IPS-11a (cell line): ENCODE data around the gene KCNQ1.

Experiments
- H3K4me3 ChIP-seq: one replicate; pipeline ENCODE4 v1.5.1; 2013; ENCODE audit warnings: low read depth, low read length, control low read depth

KCNQ1 gene

DNA sequence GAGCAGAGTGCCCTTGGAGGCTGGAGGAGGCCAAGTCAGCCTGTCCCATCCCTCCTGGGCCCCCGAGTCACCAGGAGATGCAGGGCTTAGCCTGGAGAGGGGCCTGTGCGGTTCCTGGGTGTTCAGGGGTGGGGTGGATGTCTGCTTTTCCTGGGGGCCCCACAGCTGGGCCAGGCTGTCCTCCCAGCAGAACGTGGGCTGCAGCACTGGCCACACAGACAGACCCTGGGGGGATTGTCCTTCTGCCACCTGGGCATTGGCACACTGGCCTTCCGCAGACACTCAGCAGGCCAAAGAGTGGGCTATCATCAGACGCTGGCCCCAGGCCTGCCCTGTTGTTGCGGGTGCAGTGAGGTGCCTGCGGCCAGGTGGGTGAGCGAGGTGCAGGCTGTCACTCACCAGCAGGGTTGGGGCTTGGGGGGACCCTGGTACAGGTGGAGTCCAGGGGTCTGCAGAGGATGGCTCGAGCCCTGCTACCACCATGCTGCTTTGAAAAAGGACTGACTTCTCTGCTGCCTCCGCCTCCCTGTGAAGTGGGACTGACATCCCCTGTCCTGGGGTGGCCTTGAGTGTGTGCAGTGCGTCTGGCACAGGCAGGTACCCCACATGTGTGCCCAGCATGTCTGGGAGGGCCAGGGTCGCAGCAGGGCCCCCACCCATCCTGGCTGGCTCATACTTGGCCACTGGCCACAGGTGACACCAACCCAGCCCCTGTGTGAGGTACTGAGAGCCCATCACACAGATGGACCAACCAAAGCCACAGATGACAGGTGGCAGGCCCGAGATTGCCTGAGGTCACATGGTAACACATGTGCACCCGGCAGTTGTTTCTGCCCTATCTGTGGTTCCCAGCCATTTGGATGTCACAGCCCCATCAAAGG is 294.0 kb downstream of the KCNQ1 start:
- no peak overlapping the region for H3K4me3 ChIP-seq

DNA sequence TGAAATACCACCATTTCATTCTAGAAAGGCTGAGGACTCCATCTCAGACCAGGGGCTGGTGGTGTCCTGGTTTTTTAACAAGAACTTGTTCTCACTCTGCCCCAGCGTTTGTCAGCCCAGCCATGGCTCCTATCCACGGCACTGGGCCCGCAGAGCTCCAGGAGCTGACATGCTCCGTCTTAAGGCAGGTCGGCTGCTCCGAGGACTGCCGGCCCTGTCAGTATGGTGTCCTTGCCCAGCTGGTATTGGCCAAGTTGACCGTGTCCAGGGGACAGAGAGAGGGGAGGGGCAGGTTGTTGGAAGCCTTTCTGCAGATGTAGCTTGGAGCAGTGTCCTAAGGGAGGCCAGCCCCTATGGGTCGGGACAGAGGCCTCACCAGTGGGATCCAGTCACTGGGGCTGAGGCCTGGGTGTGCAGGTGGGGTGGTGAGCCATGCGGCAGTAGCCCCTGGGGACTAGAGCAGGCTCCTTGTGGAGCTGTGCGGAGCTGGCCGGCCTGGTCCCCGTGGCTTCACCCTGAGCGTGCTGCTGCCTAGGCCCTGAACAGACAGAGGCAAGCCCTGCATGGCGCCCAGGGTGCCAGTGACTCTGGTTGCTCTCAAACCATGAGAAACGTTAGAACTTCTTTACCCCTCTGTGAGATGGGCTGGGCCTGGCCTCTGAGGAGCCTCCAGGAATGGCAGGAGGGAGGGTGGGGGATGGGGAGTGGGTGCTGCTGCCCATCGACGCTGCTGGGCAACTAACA is 294.9 kb downstream of the KCNQ1 start:
- no peak overlapping the region for H3K4me3 ChIP-seq

DNA sequence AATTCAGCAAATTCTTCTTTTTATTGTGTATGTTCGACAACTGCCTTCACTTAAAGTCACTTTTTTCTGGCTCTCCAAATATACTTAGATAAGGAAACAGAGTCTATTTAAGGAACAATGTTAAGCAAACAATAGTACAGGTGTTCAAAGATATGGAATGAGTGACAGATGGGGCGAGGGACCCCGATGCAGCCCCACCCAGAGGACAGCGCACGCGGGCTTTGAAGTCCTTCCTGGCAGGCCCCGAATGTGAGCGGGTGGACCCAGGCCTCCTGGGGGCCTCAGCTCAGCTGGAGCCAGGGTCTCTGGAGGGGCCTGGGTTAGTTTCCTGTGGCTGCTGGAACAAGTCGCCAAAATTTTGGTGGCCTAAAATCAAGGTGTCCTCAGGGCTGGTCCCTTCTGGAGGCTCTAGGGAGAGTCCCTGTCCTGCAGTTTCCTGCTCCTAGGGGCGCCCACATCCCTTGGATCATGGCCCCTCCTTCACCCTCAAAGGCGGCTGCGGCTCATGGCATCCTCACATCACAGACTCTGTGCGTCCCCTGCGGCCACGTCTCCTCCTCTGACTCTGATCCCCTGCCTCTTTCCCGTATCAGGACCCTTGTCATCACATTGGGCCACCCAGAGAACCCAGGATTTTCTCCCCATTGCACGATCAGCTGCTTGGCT is 295.6 kb downstream of the KCNQ1 start:
- no peak overlapping the region for H3K4me3 ChIP-seq

DNA sequence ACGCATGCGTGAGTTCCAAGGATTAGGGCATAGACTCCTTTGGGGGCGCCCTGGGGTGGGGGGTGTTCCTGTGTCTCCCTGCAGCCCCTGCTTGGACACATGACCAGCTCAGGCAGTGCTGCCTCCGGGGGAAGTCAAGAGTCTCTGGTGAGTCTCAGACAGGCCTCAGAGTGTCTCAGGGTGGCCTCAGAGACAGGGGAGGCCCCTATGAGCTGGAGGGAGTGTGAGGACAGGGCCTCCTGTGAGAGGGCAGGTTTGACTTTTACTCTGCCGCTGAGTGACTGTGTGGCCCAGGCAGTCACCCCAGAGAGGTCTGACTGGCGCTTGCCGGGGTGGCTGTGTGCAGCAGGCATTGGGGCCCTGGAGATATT is 296.2 kb downstream of the KCNQ1 start:
- H3K4me3 ChIP-seq, result no peak overlapping the region

DNA sequence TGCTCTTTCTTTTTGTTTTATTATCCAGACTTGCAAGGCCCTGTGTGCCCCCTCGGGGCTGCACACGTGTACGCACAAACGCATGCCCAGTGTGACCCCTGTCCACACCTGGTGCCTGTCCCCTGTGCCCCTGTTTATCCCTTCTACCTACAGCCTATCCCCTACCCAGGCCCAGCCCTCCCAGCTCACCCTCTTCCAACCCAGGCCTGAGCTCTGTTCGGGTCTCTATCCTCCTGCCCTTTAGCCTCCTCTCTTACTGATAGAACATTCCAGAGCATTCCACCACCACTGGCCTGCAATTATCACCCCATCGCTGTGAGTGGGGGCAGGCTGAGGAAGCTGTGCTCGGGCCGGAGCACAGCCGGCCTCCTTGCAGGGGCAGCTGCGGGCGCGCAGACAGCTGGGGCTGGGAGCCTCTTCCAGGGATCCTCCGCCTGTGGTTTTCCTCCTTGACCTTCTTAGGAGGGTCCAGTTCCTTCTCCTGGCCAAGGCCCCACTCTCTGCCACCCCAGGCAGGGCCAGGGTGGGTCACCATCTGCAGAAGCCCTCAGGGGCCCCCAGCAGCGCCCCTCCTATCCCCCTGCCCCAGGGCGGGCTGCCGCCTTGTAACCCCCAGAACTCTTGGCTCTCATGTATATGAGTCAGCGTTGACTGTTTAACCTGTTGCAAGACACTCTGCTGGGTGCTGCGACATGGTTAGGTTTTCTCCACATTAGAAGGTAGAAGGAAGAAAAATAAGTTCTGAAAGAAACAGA is 296.7 kb downstream of the KCNQ1 start:
- no peak overlapping the region for H3K4me3 ChIP-seq

DNA sequence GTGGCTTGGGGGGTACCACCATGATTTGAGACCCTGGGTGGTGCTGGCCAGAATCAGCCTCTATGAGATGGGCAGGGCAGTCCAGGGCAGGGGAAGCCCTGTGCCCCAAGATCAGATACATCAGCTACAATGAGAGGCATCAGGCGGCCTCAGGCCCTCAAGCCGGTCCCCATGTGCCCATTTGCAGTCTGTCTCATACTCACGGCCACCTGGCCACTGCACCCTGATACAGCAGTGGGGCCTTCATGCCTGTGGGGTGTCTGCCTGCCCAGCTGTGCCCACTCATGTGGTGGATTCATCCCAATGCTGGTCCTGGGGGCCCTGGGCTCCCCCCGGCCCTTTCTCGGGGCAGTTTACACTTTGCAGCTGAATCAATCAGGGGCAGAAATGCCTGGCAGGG is 297.4 kb downstream of the KCNQ1 start:
- no peak overlapping the region for H3K4me3 ChIP-seq

DNA sequence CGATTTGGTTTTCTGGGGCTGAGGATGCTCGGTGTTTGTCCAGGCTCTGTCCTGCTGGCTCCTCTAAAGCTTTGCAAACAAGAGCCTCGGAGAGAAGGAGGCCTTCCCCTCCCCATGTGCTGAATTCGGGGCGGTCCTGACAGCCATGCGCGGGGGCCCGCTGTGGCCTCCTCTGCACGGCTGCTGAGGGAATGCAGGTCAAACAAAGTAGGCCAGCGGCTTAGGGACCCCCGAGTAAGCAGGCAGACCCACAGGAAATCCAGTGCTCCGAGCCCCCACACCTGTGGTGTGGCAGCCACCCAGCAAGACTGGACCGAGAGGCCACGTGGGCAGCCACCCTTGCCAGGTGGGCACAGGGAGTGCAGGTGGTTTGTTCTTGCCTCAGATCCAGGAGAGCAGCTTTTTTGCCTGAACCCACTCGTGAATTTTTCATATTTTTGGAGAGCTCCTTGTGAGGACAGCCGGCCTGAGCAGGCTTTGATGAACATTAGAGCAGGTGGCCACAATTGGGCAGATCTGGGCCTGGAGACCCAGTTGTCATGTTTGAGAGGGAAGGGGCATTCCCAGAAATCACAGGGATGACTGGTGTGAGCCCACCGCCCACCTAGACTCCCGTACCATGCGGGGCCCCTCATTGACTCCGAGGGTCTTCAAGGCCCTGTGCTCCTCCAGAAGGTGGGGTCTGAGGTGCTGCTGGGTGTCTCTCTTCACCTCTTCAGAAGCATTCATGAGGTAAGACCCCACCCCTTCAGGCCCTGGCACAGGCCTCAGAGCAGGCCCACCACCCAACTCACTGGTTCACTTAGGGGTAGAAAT is 298.0 kb downstream of the KCNQ1 start:
- no peak overlapping the region for H3K4me3 ChIP-seq

DNA sequence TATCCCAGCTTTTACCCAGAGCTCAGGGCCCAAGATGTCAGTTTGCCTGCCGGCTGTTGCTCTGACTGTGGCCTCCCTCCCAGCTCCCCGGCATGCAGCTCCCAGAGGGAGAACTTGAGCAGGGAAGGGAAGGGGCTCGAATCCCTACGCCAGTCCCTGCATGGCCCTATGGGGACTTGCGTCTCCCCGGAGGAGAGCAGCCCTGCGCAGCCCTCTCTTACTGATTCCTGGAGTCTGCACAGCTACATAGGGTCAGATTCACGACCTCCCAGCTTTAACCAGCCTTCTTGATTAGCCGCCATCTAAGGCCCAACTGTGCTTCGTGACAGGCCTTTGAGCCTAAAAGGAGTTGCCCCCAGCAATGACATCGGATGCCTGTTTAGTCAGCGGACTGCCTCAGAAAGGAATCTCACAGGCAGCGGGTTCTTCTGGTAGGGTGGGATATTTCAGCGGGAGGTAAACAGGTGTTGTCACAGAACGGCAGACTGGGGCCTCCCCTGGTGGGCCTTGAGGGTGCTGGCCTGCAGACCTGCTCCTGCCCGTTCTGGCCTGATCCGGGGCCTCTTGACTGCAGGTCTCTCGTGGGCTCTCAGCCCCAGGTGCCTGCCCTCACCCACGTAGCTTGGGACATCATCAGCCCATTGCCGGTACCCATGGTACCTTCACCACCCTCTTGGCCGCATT is 298.8 kb downstream of the KCNQ1 start:
- no peak overlapping the region for H3K4me3 ChIP-seq

DNA sequence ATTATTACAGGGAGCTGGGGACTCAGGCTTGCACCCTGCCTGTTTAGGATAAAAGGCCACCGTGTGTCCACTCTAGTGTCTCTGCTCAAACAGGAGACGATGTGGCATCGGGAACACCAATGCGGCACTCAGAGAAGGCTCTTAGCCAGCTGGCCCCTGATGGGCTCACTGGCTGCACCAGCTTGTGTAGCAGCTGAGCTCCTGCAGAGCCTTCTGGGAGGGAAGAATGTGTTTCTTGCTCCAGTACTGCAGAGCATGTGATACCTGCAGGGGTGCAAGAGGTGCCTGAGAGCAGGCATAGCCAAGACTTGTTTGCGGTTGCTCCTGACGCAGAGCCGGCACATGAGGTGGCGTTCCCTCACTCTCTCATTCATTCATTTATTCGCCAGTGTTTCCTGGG is 299.4 kb downstream of the KCNQ1 start:
- no peak overlapping the region for H3K4me3 ChIP-seq

DNA sequence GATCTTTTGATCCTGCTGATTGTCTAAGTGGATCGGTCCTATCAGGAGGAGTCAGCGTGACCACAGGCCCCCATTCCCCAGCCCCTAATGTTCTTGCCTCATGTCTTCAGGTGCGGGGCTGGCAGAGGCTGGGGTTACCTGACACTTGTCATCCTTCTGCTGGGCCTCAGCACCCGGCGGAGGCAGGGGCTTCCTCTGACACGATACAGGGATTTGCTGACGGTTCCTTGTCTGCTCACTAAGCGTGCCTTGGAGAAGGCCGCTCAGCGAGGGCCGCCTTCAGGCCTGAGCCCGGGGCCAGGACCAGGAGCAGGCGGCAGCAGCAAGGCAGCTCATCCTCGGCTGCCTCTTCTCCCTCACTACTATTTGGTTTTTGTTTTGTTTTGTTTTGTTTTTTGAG is 300.7 kb downstream of the KCNQ1 start:
- no peak overlapping the region for H3K4me3 ChIP-seq

DNA sequence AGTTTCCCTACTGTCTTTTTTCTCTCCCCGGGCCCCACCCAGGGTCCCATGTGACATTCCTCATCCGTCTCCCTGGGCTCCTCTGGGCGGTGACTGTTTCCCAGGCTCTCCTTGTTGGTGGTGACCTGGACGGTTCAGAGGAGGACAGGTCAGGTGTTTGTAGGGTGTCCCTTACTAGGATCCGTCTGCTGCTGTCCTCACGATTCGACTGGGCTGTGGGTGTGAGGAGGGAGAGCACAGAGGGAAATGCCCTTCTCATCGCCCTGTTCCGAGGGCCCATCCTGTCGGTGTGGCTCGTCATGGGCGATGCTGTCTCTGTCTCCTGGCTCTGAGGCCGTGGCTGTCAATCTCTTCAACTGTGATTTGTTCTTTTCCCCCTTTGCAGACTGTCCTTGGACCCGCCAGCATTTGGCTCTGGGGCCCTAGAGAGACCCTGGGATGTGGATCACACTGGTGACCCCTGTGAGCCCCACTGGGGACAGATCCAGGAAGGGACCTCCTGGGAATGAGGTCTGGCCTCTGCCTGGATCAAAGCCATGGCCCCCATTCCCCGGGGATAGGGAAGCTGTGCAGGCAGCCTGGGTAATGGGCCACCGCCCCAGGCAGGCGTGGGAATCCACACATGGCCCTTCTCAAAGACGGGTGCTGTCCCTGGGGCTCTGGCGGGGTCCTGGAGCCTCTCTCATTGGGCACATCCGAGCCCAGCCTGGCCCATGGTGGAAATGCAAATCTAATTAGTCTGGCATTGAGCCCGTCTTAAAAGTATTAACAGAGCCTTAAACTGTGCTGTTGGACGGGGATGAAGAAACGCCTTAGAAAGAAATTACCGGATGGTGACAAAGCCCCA is 301.8 kb downstream of the KCNQ1 start:
- no peak overlapping the region for H3K4me3 ChIP-seq

DNA sequence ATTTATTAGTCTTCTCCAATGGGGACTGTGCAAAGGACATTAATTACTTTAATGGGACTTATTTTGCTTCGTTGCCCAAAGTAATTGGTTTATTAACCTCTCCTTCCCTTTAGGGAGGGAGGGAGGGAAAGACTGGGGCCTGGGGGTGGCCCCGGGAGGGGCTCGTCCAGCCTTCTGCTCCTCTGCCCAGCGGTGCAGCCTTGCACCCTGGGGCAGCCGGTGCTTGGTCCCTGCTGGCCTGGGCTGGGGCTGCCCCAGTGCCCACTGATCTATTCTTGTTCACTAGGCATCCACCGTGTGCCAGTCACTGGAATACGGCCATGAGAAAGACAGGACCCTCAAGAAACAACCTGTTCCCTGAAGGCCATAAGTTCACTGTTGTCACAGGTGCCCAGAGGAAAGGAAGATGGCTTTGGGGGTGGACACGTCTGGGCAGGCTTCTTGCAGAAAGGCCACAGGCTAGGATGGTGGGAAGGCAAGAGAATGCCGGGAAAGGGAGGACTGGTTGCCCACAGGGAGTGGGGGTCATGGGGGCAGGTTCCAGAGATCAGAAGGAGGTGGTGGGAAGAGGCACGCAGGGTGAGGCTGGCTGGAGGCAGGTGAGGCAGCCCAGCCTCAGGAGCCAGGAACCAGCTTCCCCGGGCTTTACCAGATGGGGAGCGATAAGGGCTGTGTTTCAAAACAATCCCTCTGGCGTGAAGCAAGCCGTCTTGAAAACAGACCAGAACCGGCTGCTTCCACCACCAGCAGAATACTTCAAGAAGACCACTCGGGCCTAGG is 302.6 kb downstream of the KCNQ1 start:
- H3K4me3 ChIP-seq, result no peak overlapping the region

DNA sequence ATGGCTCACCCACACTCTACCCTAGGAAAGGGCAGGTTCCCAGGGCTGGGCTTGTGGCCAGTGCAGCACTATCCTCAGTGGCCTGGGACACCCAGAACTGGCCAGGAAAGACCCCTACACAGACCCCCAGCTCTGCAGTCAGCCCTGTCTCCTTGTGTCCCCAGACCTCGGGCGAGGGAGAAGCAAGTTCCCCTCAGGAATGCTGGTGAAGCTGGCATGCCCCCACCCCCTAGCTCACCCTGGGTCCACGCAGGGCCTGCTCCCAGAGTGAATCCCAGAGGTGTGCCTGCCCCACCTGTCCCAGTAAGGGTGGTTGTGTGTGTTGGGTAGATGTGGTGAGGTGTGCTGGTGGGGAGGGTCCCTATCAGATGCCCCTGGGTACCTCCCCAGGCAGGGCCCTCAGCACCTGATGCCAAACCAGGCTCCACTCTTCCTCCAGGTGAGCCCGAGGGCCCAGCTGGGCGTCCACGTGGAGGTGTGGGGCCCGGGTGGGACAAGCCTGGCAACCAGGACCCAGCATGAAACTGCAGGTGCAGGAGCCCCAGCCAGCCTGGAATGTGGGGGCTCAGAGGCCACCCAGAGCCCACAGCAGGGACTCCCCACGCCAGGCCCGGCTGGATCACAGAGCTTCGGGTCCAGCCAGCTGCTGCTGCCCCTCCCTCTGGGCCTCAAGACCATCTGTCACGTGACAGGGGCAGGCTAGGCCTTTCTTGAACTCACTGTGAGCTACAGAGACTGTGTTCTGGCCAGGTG is 303.4 kb downstream of the KCNQ1 start:
- no peak overlapping the region for H3K4me3 ChIP-seq

DNA sequence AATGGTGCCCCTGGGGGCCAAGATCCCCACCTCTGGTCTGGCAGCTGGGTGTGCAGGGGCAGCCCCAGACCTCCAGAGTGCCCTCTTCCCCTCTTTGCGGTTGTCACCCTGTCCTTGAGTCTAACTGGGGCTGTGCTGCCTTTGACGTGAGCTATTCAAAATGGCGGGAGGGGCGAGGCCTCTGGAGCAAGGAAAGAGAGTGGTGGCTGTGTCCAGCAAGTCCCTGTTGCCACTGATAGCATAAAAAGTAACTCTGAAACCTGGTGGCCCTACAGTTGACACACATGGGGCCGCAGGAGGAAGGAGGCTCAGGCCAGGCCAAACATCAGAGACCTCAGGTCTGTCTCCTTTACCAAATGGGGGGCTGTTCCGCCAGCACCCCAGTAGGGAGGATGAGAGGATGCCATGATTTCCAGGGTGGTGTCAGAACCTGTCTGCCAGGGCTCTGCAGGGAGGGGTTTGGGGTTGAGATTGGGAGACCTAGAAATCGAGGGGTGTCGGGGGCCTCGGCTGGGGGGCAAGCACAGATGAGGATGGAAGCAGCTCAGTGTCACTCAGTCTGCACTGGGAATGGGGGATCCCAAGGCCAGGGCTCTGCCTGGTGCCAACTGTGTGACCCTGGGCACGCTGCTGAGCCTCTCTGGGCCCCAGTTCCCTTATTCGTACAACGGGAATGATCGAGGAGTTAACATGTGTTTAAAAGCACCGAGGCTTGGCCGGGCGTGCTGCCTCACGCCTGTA is 304.2 kb downstream of the KCNQ1 start:
- no peak overlapping the region for H3K4me3 ChIP-seq

DNA sequence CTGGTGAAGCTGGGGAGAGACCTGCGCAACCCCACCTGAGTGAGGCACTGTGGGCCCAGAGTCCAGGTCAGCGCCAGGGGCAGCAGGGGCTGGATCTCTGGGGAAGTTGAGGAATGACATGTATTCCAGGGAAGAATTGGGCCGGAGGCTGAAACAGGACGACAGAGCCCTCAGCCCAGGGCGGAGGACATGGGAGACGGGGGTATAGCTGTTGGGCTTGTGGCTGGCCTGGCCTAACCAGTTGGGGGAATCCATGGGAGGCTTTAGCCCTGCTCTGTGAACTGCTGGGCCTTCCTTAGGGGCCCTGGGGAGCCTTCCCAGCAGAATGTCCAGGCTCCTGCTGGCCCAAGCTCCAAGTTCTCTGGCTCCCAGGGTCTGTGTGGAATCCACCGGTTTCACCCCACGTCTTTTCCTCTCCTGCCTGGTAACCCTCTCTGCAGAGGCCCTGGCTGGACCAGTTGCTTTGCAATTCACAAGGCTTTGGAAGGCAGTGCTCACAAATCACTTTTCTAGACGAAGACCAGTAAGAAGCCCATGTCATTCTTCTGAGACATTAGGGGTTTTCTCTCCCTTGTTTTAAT is 305.4 kb downstream of the KCNQ1 start:
- no peak overlapping the region for H3K4me3 ChIP-seq
